SK-N-SH treated with all-trans-retinoic acid at 6 μM for 48 hours (cell line): ENCODE measurements around the gene SOX5.

Experiments used
- ARNTL ChIP-seq: fragments of 450-650 bp; formaldehyde crosslinking; IDR thresholded peaks from 2 replicates; pipeline ENCODE4 v1.5.0; 2020; ENCODE audit warnings: low read depth, mild to moderate bottlenecking, moderate library complexity, borderline replicate concordance
- BACH2 ChIP-seq: fragments of 250-450 bp; sonication (Bioruptor Pico); IDR thresholded peaks from 2 replicates; pipeline ENCODE4 v1.9.0; 2021; ENCODE audit warnings: mild to moderate bottlenecking, borderline replicate concordance
- CREB5 ChIP-seq: fragments of 250-450 bp; sonication (Bioruptor Pico); IDR thresholded peaks from 2 replicates; pipeline ENCODE4 v1.5.1; 2020; ENCODE audit warnings: low read depth, mild to moderate bottlenecking, moderate library complexity
- CSRNP3 ChIP-seq: fragments of 250-450 bp; sonication (Bioruptor Pico); IDR thresholded peaks from 2 replicates; pipeline ENCODE4 v1.5.1; 2021; ENCODE audit warnings: mild to moderate bottlenecking, moderate library complexity
- GLIS3 ChIP-seq: fragments of 250-450 bp; sonication (Bioruptor Pico); IDR thresholded peaks from 2 replicates; pipeline ENCODE4 v1.5.0; 2020; ENCODE audit warnings: mild to moderate bottlenecking, moderate library complexity
- ISL1 ChIP-seq: fragments of 250-450 bp; sonication (Bioruptor Pico); IDR thresholded peaks from 2 replicates; pipeline ENCODE4 v2.1.2; 2022; ENCODE audit warnings: mild to moderate bottlenecking, moderate library complexity
- OSR1 ChIP-seq: fragments of 250-450 bp; sonication (Bioruptor Pico); IDR thresholded peaks from 2 replicates; pipeline ENCODE4 v1.8.0; 2022; ENCODE audit warnings: moderate library complexity, mild to moderate bottlenecking, inconsistent platforms
- PATZ1 ChIP-seq: fragments of 250-450 bp; sonication (Bioruptor Pico); IDR thresholded peaks from 2 replicates; pipeline ENCODE4 v1.8.0; 2020; ENCODE audit warnings: mild to moderate bottlenecking, moderate library complexity, borderline replicate concordance
- RARB ChIP-seq: fragments of 250-450 bp; sonication (Bioruptor Pico); IDR thresholded peaks from 2 replicates; pipeline ENCODE4 v1.8.0; 2021; ENCODE audit warnings: mild to moderate bottlenecking, moderate library complexity
- TCF4 ChIP-seq: fragments of 250-450 bp; sonication (Bioruptor Pico); IDR thresholded peaks from 2 replicates; pipeline ENCODE4 v1.8.0; 2021; ENCODE audit warnings: mild to moderate bottlenecking, moderate library complexity, borderline replicate concordance
- TSHZ2 ChIP-seq: fragments of 250-450 bp; sonication (Bioruptor Pico); IDR thresholded peaks from 2 replicates; pipeline ENCODE4 v1.5.0; 2020; ENCODE audit warnings: mild to moderate bottlenecking, moderate library complexity
- ZFP30 ChIP-seq: fragments of 450-650 bp; formaldehyde crosslinking; IDR thresholded peaks from 2 replicates; pipeline ENCODE4 v1.5.0; 2022; ENCODE audit warnings: mild to moderate bottlenecking, moderate library complexity
- ZNF70 ChIP-seq: fragments of 450-650 bp; formaldehyde crosslinking; IDR thresholded peaks from 2 replicates; pipeline ENCODE4 v1.5.0; 2020; ENCODE audit warnings: mild to moderate bottlenecking, moderate library complexity
- ZNF8 ChIP-seq: fragments of 450-650 bp; formaldehyde crosslinking; IDR thresholded peaks from 2 replicates; pipeline ENCODE4 v1.5.0; 2020; ENCODE audit warnings: mild to moderate bottlenecking, moderate library complexity

GRCh38 chr12:23959826-23960225 lies 10.4 kb upstream of the SOX5 start:
- TF ChIP-seq GLIS3 (CRISPR knock-in tag) (no peak), OSR1 (CRISPR knock-in tag) (no peak), ISL1 (CRISPR knock-in tag) (no peak), CREB5 (CRISPR knock-in tag) (no peak), BACH2 (CRISPR knock-in tag) (no peak), ZNF70 (CRISPR knock-in tag) (no peak), TCF4 (no peak), ZFP30 (CRISPR knock-in tag) (no peak), PATZ1 (CRISPR knock-in tag) (no peak), RARB (CRISPR knock-in tag) (no peak), ARNTL (CRISPR knock-in tag) (no peak), TSHZ2 (no peak), CSRNP3 (CRISPR knock-in tag) (no peak), ZNF8 (CRISPR knock-in tag) (no peak)
